Thoracic aorta (tissue), 2 donors: ENCODE results near the gene LUZP2. TPM values are rescaled to one million over a fixed set of nuclear protein-coding genes. Genes with fewer than 3 reads are reported as not detected.

Source experiments
- ATAC-seq: fragments of 150-250 bp; one replicate; pipeline ENCODE4 v1.8.0; 2017; ENCODE audit warnings: low read depth; ENCODE audit not compliant: insufficient number of reproducible peaks, low FRiP score
- DNase-seq: peaks from one replicate; pipeline ENCODE4 v3.0.0-alpha.2; 2020; ENCODE audit warnings: low spot score
- H3K27ac ChIP-seq, 2 donors: fragments of 200-600 bp; sonication (generic); 1 replicate in 1 of 2; 2 replicates in 1 of 2; pipeline ENCODE4 v1.5.1; 2016; ENCODE audit warnings: mild to moderate bottlenecking in 2 of 2, moderate library complexity in 2 of 2
- H3K27me3 ChIP-seq: fragments of 200-600 bp; sonication (generic); replicated peaks from 2 replicates; pipeline ENCODE4 v1.6.0; 2016; ENCODE audit warnings: mild to moderate bottlenecking; ENCODE audit not compliant: insufficient read depth
- H3K36me3 ChIP-seq: fragments of 200-600 bp; sonication (generic); one replicate; pipeline ENCODE4 v1.5.1; 2016
- H3K4me1 ChIP-seq, 2 donors: fragments of 200-600 bp; sonication (generic); 1 replicate in 1 of 2; 2 replicates in 1 of 2; pipeline versions ENCODE4 v1.5.1 to v1.6.0; 2016; ENCODE audit warnings: low read depth in 2 of 2, mild to moderate bottlenecking in 1 of 2; ENCODE audit not compliant: control insufficient read depth in 1 of 2
- H3K4me3 ChIP-seq: fragments of 200-600 bp; sonication (generic); 2 replicates; pipeline ENCODE4 v1.5.1; 2016; ENCODE audit warnings: mild to moderate bottlenecking
- H3K9me3 ChIP-seq: fragments of 200-600 bp; sonication (generic); 2 replicates; pipeline ENCODE4 v1.5.1; 2016
- total RNA-seq, 2 donors: library from RNA; depleted of rRNA; stranded (reverse); fragments of >200 nt; gene quantifications; one replicate each; pipeline versions ENCODE4 v1.1.0 to v1.2.3, GENCODE V29; 2016
- TF ChIP-seq, protein P1 (sequence below): fragments of 200-600 bp; sonication (generic); IDR thresholded peaks from one replicate; pipeline ENCODE4 v1.5.1; 2019; ENCODE audit warnings: antibody characterized with exemption

The LUZP2 gene
- total RNA-seq, 2 donors from 2014 or later: 0.41 TPM; not detected in 1

DNA sequence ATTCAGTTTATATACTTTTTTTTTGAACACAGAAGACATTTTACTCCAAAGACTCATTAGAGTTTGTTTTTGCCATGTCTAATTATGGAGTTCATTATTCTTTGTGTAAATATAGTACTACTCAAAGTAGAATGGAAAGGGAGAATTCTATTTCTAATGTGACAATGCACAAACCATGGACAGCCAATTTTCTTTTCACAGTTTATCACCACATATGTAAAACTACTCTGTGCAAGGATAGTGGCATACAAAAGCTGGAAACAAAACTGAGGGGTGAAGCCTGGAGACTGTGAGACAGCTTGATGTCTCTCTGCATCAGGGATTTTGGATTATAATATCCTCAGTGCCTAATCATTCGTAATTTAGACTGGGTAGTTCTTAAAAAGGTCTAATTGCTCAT, 75.5 kb downstream of the LUZP2 start:
- no peak for ATAC-seq
- H3K4me1 ChIP-seq: no peaks in the 10 kb centered on the region
- TF ChIP-seq, protein P1, sequence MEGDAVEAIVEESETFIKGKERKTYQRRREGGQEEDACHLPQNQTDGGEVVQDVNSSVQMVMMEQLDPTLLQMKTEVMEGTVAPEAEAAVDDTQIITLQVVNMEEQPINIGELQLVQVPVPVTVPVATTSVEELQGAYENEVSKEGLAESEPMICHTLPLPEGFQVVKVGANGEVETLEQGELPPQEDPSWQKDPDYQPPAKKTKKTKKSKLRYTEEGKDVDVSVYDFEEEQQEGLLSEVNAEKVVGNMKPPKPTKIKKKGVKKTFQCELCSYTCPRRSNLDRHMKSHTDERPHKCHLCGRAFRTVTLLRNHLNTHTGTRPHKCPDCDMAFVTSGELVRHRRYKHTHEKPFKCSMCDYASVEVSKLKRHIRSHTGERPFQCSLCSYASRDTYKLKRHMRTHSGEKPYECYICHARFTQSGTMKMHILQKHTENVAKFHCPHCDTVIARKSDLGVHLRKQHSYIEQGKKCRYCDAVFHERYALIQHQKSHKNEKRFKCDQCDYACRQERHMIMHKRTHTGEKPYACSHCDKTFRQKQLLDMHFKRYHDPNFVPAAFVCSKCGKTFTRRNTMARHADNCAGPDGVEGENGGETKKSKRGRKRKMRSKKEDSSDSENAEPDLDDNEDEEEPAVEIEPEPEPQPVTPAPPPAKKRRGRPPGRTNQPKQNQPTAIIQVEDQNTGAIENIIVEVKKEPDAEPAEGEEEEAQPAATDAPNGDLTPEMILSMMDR: no peak

DNA sequence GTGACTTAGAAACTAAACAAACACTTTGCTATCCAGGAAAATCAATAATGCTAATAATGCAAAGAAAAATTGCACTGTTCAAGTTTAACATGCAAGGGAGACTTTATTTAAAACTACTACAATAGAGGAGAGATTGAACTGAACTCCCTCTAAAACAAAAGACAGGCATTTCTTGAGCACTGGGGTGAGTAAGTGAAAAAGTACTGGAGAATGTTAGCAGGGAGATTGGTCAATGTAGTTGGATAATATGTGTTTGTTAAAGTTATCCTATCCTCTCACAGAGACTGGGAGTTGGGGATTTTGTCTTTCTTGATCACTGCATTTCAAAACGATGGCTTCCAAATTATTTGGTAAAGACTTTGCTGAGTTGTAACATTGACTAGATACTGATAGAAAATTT, 77.6 kb downstream of the LUZP2 start:
- H3K9me3 ChIP-seq: no peaks in the 10 kb centered on the region
- TF ChIP-seq, protein P1: no peak
- ATAC-seq: no peak

More for the DNA sequence above, 75.5 kb downstream of the LUZP2 start:
- H3K27ac ChIP-seq: no peak overlapping the region
- no peaks in the 10 kb centered on the region for H3K27me3 ChIP-seq
- H3K36me3 ChIP-seq: no peaks in the 10 kb centered on the region
- H3K4me3 ChIP-seq: no peak overlapping the region
- H3K9me3 ChIP-seq: no peaks in the 10 kb centered on the region
- DNase-seq: no peak

DNA sequence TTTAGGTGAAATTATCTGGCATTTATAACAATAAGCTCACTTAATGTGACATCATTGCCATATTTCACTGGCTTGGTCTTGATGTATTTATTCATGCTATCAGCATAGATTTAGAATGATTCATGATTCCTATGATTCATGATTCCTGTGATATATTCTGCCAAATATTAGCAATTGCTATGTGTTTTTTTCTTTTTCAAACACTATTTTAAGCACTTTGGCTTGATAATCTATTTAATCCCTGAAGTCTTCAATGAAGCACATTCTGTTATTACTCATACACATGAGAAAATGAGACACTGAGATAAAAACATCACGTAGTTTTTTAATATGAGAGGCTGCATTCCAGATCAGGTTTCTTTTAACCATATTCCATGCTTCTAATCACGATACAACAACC, 78.5 kb downstream of the LUZP2 start:
- DNase-seq (no peak), ATAC-seq (no peak)
- no peaks in the 10 kb centered on the region for H3K4me1 ChIP-seq
- H3K27ac ChIP-seq: no peak overlapping the region
- no peak overlapping the region for H3K4me3 ChIP-seq
- no peaks in the 10 kb centered on the region for H3K9me3 ChIP-seq
- H3K27me3 ChIP-seq: no peaks in the 10 kb centered on the region
- TF ChIP-seq, protein P1: no peak
- no peaks in the 10 kb centered on the region for H3K36me3 ChIP-seq

More for the DNA sequence above, 77.6 kb downstream of the LUZP2 start:
- no peaks in the 10 kb centered on the region for H3K27me3 ChIP-seq
- no peaks in the 10 kb centered on the region for H3K36me3 ChIP-seq
- H3K4me3 ChIP-seq: no peak overlapping the region
- no peak for DNase-seq
- H3K4me1 ChIP-seq: no peaks in the 10 kb centered on the region
- H3K27ac ChIP-seq: no peak overlapping the region

DNA sequence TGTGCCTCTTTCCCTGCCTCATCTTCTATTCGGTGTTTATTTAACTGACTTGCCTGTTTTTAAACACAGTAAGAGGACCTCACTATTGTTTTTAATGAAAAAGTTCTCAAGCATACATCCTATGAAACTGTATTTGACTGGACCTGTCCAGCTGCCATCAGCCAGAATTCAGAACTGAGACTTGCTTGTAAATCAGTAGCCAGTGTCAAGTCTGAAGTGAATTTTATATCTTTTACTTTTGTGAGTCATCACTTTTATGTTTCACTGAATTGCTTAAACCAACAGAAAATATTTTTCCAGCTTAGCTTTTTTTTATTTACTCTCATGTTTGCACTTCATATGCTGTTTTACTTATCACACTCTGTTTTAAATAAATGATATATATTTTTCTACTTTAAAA, 88.3 kb downstream of the LUZP2 start:
- no peak for DNase-seq
- no peaks in the 10 kb centered on the region for H3K36me3 ChIP-seq

DNA sequence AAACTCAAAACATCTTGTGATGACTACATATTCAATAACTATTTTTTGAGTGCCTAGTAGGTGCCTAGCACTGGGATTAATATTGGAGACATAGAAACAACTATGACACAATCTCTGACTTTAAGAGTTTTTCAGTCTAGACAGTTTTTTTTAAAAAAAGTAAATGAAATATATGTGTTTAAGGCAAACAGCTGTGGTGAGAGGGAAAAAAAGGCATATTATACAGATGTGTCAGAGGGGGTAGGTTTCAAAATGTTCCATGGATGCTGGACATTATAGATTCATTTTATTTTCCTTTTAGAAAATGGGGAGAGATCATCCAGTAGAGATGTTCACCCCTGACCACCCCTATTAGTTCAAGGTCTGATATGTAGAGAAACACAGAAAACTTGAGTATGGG, 90.8 kb downstream of the LUZP2 start:
- no peak for ATAC-seq

More for the DNA sequence above, 88.3 kb downstream of the LUZP2 start:
- ATAC-seq: no peak
- Histone ChIP-seq H3K4me3 (no peak overlapping the region), H3K4me1 (no peaks in the 10 kb centered on the region), H3K27ac (no peak overlapping the region), H3K9me3 (no peaks in the 10 kb centered on the region), H3K27me3 (no peaks in the 10 kb centered on the region)
- TF ChIP-seq, protein P1: no peak

More for the DNA sequence above, 90.8 kb downstream of the LUZP2 start:
- no peak for DNase-seq
- no peaks in the 10 kb centered on the region for H3K9me3 ChIP-seq
- no peaks in the 10 kb centered on the region for H3K4me1 ChIP-seq
- H3K36me3 ChIP-seq: no peaks in the 10 kb centered on the region
- TF ChIP-seq, protein P1: no peak
- no peak overlapping the region for H3K27ac ChIP-seq
- H3K27me3 ChIP-seq: no peaks in the 10 kb centered on the region
- no peak overlapping the region for H3K4me3 ChIP-seq
